IPS-18a (cell line): ENCODE measurements around the gene ZNF341.

Experiments used
- H3K27ac ChIP-seq: one replicate; pipeline ENCODE4 v1.5.1; 2013; ENCODE audit warnings: low read length
- H3K27me3 ChIP-seq: one replicate; pipeline ENCODE4 v1.6.1; 2013; ENCODE audit warnings: mild to moderate bottlenecking, low read length; ENCODE audit not compliant: control insufficient read depth, insufficient read depth
- H3K36me3 ChIP-seq: one replicate; pipeline ENCODE4 v1.6.1; 2013; ENCODE audit warnings: low read depth, low read length; ENCODE audit not compliant: control insufficient read depth
- H3K4me1 ChIP-seq: one replicate; pipeline ENCODE4 v1.6.1; 2013; ENCODE audit warnings: low read depth, low read length; ENCODE audit not compliant: control insufficient read depth
- H3K4me3 ChIP-seq: one replicate; pipeline ENCODE4 v1.5.1; 2013; ENCODE audit warnings: low read length
- H3K9ac ChIP-seq: one replicate; pipeline ENCODE4 v1.6.1; 2013; ENCODE audit warnings: mild to moderate bottlenecking, low read length, moderate library complexity
- H3K9me3 ChIP-seq: one replicate; pipeline ENCODE4 v1.6.1; 2013; ENCODE audit warnings: low read depth, low read length; ENCODE audit not compliant: control insufficient read depth

Gene ZNF341

GRCh38 chr20:33824852-33825251 is 93.1 kb downstream of the ZNF341 start:
- Histone ChIP-seq H3K4me1 (peaks cover 13% of the 10 kb centered on the region), H3K4me3 (no peak overlapping the region), H3K9me3 (no peaks in the 10 kb centered on the region), H3K9ac (no peak overlapping the region), H3K36me3 (no peaks in the 10 kb centered on the region), H3K27ac (no peak overlapping the region), H3K27me3 (no peaks in the 10 kb centered on the region)

GRCh38 chr20:33825340-33826269 is 93.8 kb downstream of the ZNF341 start:
- Histone ChIP-seq H3K9me3 (no peaks in the 10 kb centered on the region), H3K4me1 (peaks cover 13% of the 10 kb centered on the region), H3K36me3 (no peaks in the 10 kb centered on the region), H3K9ac (no peak overlapping the region), H3K4me3 (no peak overlapping the region), H3K27ac (no peak overlapping the region), H3K27me3 (no peaks in the 10 kb centered on the region)

GRCh38 chr20:33826270-33826897 is 94.6 kb downstream of the ZNF341 start:
- Histone ChIP-seq H3K9ac (no peak overlapping the region), H3K36me3 (no peaks in the 10 kb centered on the region), H3K27me3 (no peaks in the 10 kb centered on the region), H3K4me1 (peaks cover 13% of the 10 kb centered on the region), H3K4me3 (no peak overlapping the region), H3K9me3 (no peaks in the 10 kb centered on the region), H3K27ac (no peak overlapping the region)

- Histone ChIP-seq H3K4me3 (no peak overlapping the region), H3K9me3 (no peaks in the 10 kb centered on the region), H3K36me3 (no peaks in the 10 kb centered on the region), H3K27me3 (no peaks in the 10 kb centered on the region), H3K4me1 (peaks cover 17% of the 10 kb centered on the region), H3K9ac (no peak overlapping the region), H3K27ac (no peak overlapping the region)
Observed at GRCh38 chr20:33827109-33827508, 95.3 kb downstream of the ZNF341 start.

- no peaks in the 10 kb centered on the region for H3K36me3 ChIP-seq
- no peak overlapping the region for H3K27ac ChIP-seq
- no peaks in the 10 kb centered on the region for H3K27me3 ChIP-seq
- peaks cover 17% of the 10 kb centered on the region for H3K4me1 ChIP-seq
- H3K4me3 ChIP-seq: no peak overlapping the region
- no peak overlapping the region for H3K9ac ChIP-seq
- no peaks in the 10 kb centered on the region for H3K9me3 ChIP-seq
Observed at GRCh38 chr20:33827634-33828325, 96.0 kb downstream of the ZNF341 start.

GRCh38 chr20:33828326-33828844 is 96.6 kb downstream of the ZNF341 start:
- H3K27me3 ChIP-seq: no peaks in the 10 kb centered on the region
- H3K27ac ChIP-seq: no peak overlapping the region
- H3K4me3 ChIP-seq: no peak overlapping the region
- no peak overlapping the region for H3K9ac ChIP-seq
- peaks cover 21% of the 10 kb centered on the region for H3K4me1 ChIP-seq
- H3K36me3 ChIP-seq: no peaks in the 10 kb centered on the region
- no peaks in the 10 kb centered on the region for H3K9me3 ChIP-seq

GRCh38 chr20:33828967-33829560 is 97.3 kb downstream of the ZNF341 start:
- H3K9ac ChIP-seq: no peak overlapping the region
- H3K27me3 ChIP-seq: no peaks in the 10 kb centered on the region
- H3K36me3 ChIP-seq: no peaks in the 10 kb centered on the region
- no peak overlapping the region for H3K27ac ChIP-seq
- no peaks in the 10 kb centered on the region for H3K9me3 ChIP-seq
- no peak overlapping the region for H3K4me3 ChIP-seq
- peaks cover 26% of the 10 kb centered on the region for H3K4me1 ChIP-seq

GRCh38 chr20:33829636-33830035 is 97.8 kb downstream of the ZNF341 start:
- Histone ChIP-seq H3K9ac (no peak overlapping the region), H3K36me3 (no peaks in the 10 kb centered on the region), H3K27me3 (no peaks in the 10 kb centered on the region), H3K4me3 (no peak overlapping the region), H3K9me3 (no peaks in the 10 kb centered on the region), H3K27ac (no peak overlapping the region), H3K4me1 (peaks cover 26% of the 10 kb centered on the region)

- Histone ChIP-seq H3K4me1 (peaks cover 26% of the 10 kb centered on the region), H3K9ac (no peak overlapping the region), H3K36me3 (no peaks in the 10 kb centered on the region), H3K4me3 (no peak overlapping the region), H3K9me3 (no peaks in the 10 kb centered on the region), H3K27ac (no peak overlapping the region), H3K27me3 (no peaks in the 10 kb centered on the region)
Observed at GRCh38 chr20:33830371-33830770, 98.6 kb downstream of the ZNF341 start.

- Histone ChIP-seq H3K9me3 (no peaks in the 10 kb centered on the region), H3K27me3 (no peaks in the 10 kb centered on the region), H3K27ac (no peak overlapping the region), H3K4me1 (peaks cover 13% of the 10 kb centered on the region), H3K36me3 (no peaks in the 10 kb centered on the region), H3K9ac (peak overlapping the region; percentile 7), H3K4me3 (no peak overlapping the region)
Observed at GRCh38 chr20:33832103-33832804, 100.5 kb downstream of the ZNF341 start.
